Body of pancreas (tissue), 4 donors: ENCODE data around the gene ATAT1. TPM values are rescaled to one million over a fixed set of nuclear protein-coding genes. Genes with fewer than 3 reads are reported as not detected.
A peak's percentile ranks its signal among the peaks of the same experiment; 100 is the strongest.

ENCODE experiments used
- ATAC-seq: fragments of 150-250 bp; one replicate; pipeline ENCODE4 v1.9.1; 2016
- DNase-seq, 4 donors: peaks; one replicate each; pipeline ENCODE4 v3.0.0-alpha.2; 2019
- H3K27ac ChIP-seq, 4 donors: fragments of 200-600 bp; sonication (generic); 1 replicate in 3 of 4; 2 replicates in 1 of 4; pipeline versions ENCODE4 v1.5.1 to v1.6.1; 2016 to 2019; ENCODE audit warnings: mild to moderate bottlenecking in 1 of 4, mixed read lengths in 1 of 4, moderate library complexity in 1 of 4
- H3K27me3 ChIP-seq, 2 donors: fragments of 200-600 bp; sonication (generic); one replicate each; pipeline ENCODE4 v1.6.0; 2016; ENCODE audit warnings: mild to moderate bottlenecking in 1 of 2
- H3K36me3 ChIP-seq, 2 donors: fragments of 200-600 bp; sonication (generic); replicated peaks in 1 of 2; 2 replicates each; pipeline ENCODE4 v1.5.1; 2016; ENCODE audit warnings: low read depth in 2 of 2; ENCODE audit not compliant: insufficient read depth in 1 of 2
- H3K4me1 ChIP-seq: fragments of 200-600 bp; sonication (generic); one replicate; pipeline ENCODE4 v1.6.0; 2016
- H3K4me3 ChIP-seq, 2 donors: fragments of 200-600 bp; sonication (generic); 1 replicate in 1 of 2; 2 replicates in 1 of 2; pipeline ENCODE4 v1.5.1; 2016 to 2019
- H3K9me3 ChIP-seq, 3 donors: fragments of 200-600 bp; sonication (generic); 1 replicate in 2 of 3; 2 replicates in 1 of 3; pipeline ENCODE4 v1.5.1; 2016
- POLR2A ChIP-seq, 3 donors: fragments of 450-650 bp; IDR thresholded peaks; one replicate each; pipeline ENCODE4 v1.6.1; 2016; ENCODE audit warnings: antibody characterized with exemption in 3 of 3, mild to moderate bottlenecking in 2 of 3
- WGBS, 2 donors: methylation state at CpG; one replicate each; pipeline ENCODE4 v1.1.5; 2017; 5-methylcytosine and 5-hydroxymethylcytosine counted together
- intact Hi-C: fragments of 100-400 bp; cut with DNase I; formaldehyde crosslinking; loops from one replicate; pipeline ENCODE4 v1.15.1; 2023
- total RNA-seq, 2 donors: library from RNA; depleted of rRNA; stranded (reverse); fragments of >200 nt; gene quantifications; one replicate each; pipeline ENCODE4 v1.1.0, GENCODE V29; 2016
- TF ChIP-seq, protein P1 (sequence below), 7 experiments: fragments of 450-650 bp in 4 of 7; fragments of 200-600 bp in 3 of 7; sonication (generic) in 3 of 7; IDR thresholded peaks; one replicate each; pipeline ENCODE4 v1.5.1; 2016 to 2019; ENCODE audit warnings: antibody characterized with exemption in 7 of 7

ATAT1 gene
- total RNA-seq, 2 donors from 2014 or later, result 2.0 to 5.4 TPM

DNA sequence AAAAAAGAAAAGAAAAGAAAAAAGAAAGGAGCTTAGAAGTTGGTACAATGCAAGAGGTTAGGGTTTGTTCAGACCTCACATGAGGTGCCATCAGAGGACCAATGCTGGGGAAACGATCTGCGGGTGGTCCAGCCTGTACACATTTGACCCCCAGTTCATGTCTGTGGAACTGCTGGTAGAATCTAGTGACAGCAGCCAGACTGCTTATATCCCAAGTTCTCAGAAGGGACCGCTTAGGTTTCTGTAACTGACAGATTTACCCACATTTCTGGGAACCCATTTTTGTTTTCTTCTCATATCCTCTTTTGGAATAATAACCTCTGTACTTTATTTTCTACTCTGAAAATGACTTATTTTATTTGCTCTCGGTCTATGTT is 55.1 kb downstream of the ATAT1 start:
- H3K4me3 ChIP-seq, result no peak overlapping the region
- ATAC-seq, result no peak

DNA sequence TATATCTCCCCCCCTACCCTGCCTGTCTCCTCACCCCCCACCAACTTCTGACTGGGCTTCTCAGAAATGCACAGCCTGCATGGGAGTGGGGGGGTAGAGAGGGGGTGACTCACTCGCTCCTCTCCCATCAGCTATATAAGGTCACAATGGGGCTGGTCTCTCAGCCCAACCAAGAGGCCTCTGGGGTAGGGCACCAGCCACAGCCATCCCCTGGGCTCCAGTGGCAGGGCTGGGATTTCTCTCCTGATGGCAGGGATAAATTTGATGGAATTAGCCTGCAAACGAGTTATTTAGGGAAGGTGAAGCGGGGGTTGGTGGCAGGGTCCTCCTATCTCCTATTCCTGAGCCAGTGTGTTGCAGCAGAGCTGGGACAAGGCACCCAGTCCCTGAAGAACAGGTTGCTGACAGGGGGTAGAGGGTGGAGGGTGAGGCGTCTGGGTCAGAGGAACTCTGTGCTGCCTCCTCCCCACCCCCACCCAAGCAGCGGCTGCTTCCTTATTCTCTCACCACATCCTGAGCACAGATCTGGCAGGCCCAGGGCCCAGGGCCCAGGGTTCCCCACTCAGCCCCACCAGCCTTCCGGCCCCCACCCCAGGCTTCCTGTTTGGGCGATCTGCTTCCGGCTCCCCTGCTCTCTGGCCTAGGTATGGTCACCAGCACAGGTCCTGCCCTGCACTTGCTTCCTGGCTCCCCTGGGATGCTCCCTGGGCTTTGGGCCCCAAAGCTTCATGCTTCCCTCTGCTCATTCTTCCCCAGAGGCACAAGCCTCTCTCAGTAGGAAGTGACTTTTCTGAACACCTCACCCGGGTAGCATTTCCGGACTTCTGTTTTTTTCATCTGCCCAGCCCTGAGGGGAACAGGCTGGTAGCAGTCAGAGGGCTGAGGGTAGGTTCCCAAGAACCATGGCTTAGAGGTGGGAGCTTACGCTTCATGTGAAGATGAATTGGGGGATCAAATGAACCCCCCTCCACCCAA is 55.8 kb downstream of the ATAT1 start:
- DNase-seq, result peak; percentile 47 to 80 (median 59)
- no peaks in the 10 kb centered on the region for H3K36me3 ChIP-seq
- H3K27ac ChIP-seq, result peak overlapping the region; percentile 9 to 98 (median 80)
- intact Hi-C loops, result loop anchor here (5.0 kb wide), 1 partner anchor 45 kb away; no protein-coding TSS in a partner anchor
- peak; percentile 7 for ATAC-seq
- H3K4me3 ChIP-seq, result no peak overlapping the region
- peak in 2 of 3 donors; percentile 42 to 52 for TF ChIP-seq POLR2A (IDR thresholded peaks at IDR 0.05)
- TF ChIP-seq, protein P1, sequence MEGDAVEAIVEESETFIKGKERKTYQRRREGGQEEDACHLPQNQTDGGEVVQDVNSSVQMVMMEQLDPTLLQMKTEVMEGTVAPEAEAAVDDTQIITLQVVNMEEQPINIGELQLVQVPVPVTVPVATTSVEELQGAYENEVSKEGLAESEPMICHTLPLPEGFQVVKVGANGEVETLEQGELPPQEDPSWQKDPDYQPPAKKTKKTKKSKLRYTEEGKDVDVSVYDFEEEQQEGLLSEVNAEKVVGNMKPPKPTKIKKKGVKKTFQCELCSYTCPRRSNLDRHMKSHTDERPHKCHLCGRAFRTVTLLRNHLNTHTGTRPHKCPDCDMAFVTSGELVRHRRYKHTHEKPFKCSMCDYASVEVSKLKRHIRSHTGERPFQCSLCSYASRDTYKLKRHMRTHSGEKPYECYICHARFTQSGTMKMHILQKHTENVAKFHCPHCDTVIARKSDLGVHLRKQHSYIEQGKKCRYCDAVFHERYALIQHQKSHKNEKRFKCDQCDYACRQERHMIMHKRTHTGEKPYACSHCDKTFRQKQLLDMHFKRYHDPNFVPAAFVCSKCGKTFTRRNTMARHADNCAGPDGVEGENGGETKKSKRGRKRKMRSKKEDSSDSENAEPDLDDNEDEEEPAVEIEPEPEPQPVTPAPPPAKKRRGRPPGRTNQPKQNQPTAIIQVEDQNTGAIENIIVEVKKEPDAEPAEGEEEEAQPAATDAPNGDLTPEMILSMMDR (IDR thresholded peaks at IDR 0.05), result no peak
- WGBS, 2 donors, result 50 to 60% methylated on average over 10 of the region's 11 CpGs
- H3K27me3 ChIP-seq, result no peaks in the 10 kb centered on the region
- H3K4me1 ChIP-seq, result peaks cover 59% of the 10 kb centered on the region
- H3K9me3 ChIP-seq, result no peaks in the 10 kb centered on the region

More for the DNA sequence above, 55.1 kb downstream of the ATAT1 start:
- DNase-seq, result no peak
- Histone ChIP-seq H3K9me3 (no peaks in the 10 kb centered on the region), H3K36me3 (no peaks in the 10 kb centered on the region), H3K4me1 (peaks cover 59% of the 10 kb centered on the region), H3K27me3 (no peaks in the 10 kb centered on the region), H3K27ac (peak overlapping the region in 3 of 4 donors; percentile 64 to 98 (median 95))
- TF ChIP-seq, protein P1 (IDR thresholded peaks at IDR 0.05), result no peak
- no peak for TF ChIP-seq POLR2A (IDR thresholded peaks at IDR 0.05)
- 66 to 69% methylated on average over 4 of the region's 4 CpGs for WGBS, 2 donors
- intact Hi-C loops, result loop anchor here (5.0 kb wide), 1 partner anchor 46 kb away; no protein-coding TSS in a partner anchor

DNA sequence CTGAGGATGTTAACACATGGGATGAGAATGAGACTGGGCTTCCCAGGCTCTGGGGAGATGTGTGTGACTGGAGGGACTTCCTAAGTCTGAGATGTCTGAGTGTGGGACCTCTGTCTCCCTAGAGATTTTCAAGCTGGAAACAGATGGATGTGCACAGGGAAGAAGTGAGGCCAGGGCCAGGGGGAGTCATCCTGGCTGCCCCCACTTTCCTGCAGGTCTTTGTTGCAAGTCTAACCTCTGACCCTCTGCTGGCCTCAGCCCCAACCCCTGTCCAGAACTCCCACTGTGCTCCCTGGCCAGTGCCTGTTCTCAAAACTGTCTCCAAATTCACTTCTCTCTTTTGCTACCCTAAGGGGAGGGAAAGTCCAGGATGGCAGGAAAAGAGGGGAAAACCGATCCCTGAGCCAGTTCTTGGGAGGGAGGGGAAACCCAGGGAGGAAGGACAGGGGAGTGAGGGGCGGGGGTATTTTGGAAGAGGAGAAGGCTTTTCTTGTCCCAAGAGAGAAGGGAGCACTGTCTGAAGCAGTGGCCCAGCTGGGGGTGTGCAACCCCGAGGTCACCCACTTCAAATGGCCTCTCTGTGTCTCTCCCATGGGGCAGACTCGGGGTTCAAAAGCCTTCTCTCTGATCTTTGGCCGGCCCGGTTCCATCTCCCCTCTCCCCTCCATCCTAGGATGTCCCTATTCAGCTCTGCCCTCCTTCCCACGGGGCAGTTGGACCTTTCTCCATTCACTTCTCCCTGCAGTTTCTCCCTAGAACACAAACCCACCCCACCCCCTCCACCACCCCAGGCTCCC is 56.7 kb downstream of the ATAT1 start:
- Histone ChIP-seq H3K27me3 (no peaks in the 10 kb centered on the region), H3K4me1 (peaks cover 69% of the 10 kb centered on the region), H3K27ac (peak overlapping the region; percentile 9 to 98 (median 80)), H3K9me3 (no peaks in the 10 kb centered on the region), H3K4me3 (peak overlapping the region in 1 of 2 donors; percentile 17), H3K36me3 (no peaks in the 10 kb centered on the region)
- no peak for TF ChIP-seq POLR2A (IDR thresholded peaks at IDR 0.05)
- TF ChIP-seq, protein P1 (IDR thresholded peaks at IDR 0.05), result no peak
- intact Hi-C loops, result loop anchor here (5.0 kb wide), 1 partner anchor 44 kb away; no protein-coding TSS in a partner anchor
- ATAC-seq, result no peak
- 39% methylated on average over 6 to 7 of the region's 7 CpGs for WGBS, 2 donors
- DNase-seq, result no peak

DNA sequence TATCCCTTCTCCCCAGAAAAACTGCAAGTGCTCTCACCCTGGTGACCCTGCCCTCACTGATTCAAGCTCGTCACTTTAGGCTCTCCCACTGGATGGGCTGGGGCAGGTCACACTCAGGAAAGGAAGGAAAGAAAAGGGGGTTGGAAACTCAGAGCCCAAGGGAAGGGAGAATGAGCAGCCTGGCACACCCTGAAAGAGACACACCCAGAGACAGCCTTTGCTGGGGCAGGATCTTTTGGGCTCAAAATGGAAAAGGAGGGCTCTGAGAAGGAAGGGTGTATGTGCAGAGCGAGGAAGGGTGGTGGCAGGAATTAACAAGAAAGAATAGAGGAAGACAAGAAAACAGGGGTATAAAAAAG is 57.3 kb downstream of the ATAT1 start:
- 31 to 43% methylated on average over 2 of the region's 2 CpGs for WGBS, 2 donors
- TF ChIP-seq, protein P1 (IDR thresholded peaks at IDR 0.05), result no peak
- no peak for TF ChIP-seq POLR2A (IDR thresholded peaks at IDR 0.05)
- intact Hi-C loops, result loop anchor here (5.0 kb wide), 1 partner anchor 43 kb away; no protein-coding TSS in a partner anchor
- H3K27ac ChIP-seq, result peak overlapping the region in 3 of 4 donors; percentile 64 to 98 (median 95)
- H3K4me1 ChIP-seq, result peaks cover 69% of the 10 kb centered on the region
- no peaks in the 10 kb centered on the region for H3K27me3 ChIP-seq
- no peaks in the 10 kb centered on the region for H3K36me3 ChIP-seq
- ATAC-seq (no peak), DNase-seq (no peak)
- peak overlapping the region in 1 of 2 donors; percentile 17 for H3K4me3 ChIP-seq
- no peaks in the 10 kb centered on the region for H3K9me3 ChIP-seq
